ENCODE measurements around the gene CFDP1.

The CFDP1 gene

GRCh38 chr16:75273054-75273925, 160.0 kb downstream of the CFDP1 start:
- no peak for TF ChIP-seq GATA3 (IDR thresholded peaks at IDR 0.05; ENCODE audit: low read depth, low read length)
- TF ChIP-seq GATA2 (IDR thresholded peaks at IDR 0.05; ENCODE audit: low read depth, low read length): no peak

DNA sequence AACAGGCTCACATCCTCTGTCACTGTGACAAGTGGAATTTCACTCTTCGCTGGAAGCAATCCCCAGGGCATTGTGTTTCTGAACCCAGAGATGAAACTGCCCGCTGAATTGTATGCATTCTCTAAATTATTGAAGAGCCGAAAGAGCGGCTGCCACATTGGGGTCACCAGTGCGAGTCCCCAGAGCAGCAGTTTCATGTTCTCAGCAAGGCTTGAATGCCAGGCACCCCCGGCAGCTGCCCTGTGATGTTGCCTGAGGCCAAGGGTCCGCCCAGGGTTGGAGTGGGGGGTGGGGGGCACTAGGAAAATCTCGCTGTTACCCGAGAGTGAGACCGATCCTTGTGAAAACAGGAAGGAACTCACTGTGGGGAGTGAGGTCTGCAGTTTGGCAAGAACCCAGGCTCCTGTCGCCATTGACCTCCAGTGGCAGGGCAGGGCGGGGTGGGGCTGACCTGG, 161.2 kb downstream of the CFDP1 start:
- no peak for TF ChIP-seq GATA2 (IDR thresholded peaks at IDR 0.05; ENCODE audit: low read depth, low read length)
- no peak for TF ChIP-seq GATA3 (IDR thresholded peaks at IDR 0.05; ENCODE audit: low read depth, low read length)

- TF ChIP-seq GATA2 (IDR thresholded peaks at IDR 0.05; ENCODE audit: low read depth, low read length) (no peak), GATA3 (IDR thresholded peaks at IDR 0.05; ENCODE audit: low read depth, low read length) (no peak)
Measured at GRCh38 chr16:75271441-75272096, 161.7 kb downstream of the CFDP1 start.

- TF ChIP-seq GATA2 (IDR thresholded peaks at IDR 0.05; ENCODE audit: low read depth, low read length): no peak
- TF ChIP-seq GATA3 (IDR thresholded peaks at IDR 0.05; ENCODE audit: low read depth, low read length): no peak
Measured at GRCh38 chr16:75267631-75268264, 165.6 kb downstream of the CFDP1 start.

- TF ChIP-seq GATA3 (IDR thresholded peaks at IDR 0.05; ENCODE audit: low read depth, low read length): no peak
Measured at GRCh38 chr16:75266738-75267630, 166.3 kb downstream of the CFDP1 start.

DNA sequence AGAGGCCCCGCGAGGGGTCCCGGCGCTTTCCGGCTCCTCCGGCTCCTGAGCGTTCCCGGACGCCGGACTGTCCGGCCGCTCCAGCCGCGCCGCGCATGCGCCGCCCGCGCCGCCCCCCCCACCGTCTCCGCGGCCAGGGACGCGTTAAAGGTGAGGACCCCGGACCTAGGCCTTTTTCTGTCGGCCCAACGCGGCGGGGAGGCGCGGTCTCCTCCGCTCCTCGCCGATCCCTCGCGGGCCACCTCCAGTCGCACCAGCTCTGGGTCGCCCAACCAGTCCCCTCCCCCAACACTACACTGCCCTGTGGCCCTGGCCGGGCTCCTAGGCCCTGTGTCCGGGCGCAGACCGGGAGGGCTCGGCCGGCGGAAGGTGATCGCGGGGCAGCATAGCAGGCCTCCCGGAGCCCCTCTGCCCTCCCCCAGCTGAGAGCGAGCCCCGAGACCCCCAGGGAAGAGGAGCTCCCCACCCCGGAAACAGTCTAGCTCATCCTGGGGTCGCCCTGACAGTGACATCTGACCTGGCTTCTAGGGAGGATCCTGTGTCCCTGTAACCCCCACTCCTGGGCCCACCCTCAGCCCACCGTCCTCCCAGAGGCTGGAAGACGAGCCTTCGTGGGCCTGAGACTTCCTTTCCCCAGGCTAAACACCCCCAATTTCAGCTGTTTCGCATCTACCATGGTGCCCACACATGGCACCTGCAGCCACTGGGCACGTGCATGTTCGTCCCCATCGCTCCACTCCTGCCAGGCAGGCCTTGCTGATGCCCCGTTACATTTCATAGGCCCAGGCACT, 167.2 kb downstream of the CFDP1 start:
- TF ChIP-seq GATA2 (IDR thresholded peaks at IDR 0.05; ENCODE audit: low read depth, low read length) (no peak), GATA3 (IDR thresholded peaks at IDR 0.05; ENCODE audit: low read depth, low read length) (no peak)

- TF ChIP-seq GATA2 (IDR thresholded peaks at IDR 0.05; ENCODE audit: low read depth, low read length) (no peak), GATA3 (IDR thresholded peaks at IDR 0.05; ENCODE audit: low read depth, low read length) (no peak)
Measured at GRCh38 chr16:75264999-75265910, 168.0 kb downstream of the CFDP1 start.

DNA sequence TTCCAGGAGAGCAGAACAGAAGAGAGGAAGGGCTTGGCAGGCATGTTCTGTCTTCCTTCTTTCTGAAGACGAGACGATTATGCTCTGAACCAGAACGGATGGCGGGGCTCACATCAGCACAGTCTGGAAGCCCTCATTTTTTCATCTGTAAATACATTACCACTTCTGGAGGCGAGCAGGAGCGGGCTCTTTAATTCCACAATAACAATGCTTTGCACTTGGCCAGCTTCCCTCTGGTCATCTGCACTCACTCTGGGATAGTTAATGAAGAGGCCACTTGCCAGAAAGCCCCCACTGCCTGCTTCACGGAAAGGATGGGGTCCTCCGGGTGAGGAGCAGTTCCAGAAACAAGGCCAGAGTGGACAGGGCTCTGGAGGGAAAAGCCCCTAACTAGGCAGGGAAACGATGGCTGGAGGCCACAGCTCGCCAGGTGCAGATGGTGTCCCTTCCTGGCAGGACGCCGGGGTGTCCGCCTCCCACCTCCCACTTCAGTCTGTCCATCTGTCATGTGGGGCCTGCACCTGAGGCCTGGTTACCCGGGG, 168.8 kb downstream of the CFDP1 start:
- TF ChIP-seq GATA2 (IDR thresholded peaks at IDR 0.05; ENCODE audit: low read depth, low read length): no peak
- TF ChIP-seq GATA3 (IDR thresholded peaks at IDR 0.05; ENCODE audit: low read depth, low read length): no peak

GRCh38 chr16:75263963-75264445, 169.3 kb downstream of the CFDP1 start:
- TF ChIP-seq GATA2 (IDR thresholded peaks at IDR 0.05; ENCODE audit: low read depth, low read length): no peak
- TF ChIP-seq GATA3 (IDR thresholded peaks at IDR 0.05; ENCODE audit: low read depth, low read length): no peak

- TF ChIP-seq GATA2 (IDR thresholded peaks at IDR 0.05; ENCODE audit: low read depth, low read length): no peak
- no peak for TF ChIP-seq GATA3 (IDR thresholded peaks at IDR 0.05; ENCODE audit: low read depth, low read length)
Measured at GRCh38 chr16:75263291-75263962, 169.9 kb downstream of the CFDP1 start.

DNA sequence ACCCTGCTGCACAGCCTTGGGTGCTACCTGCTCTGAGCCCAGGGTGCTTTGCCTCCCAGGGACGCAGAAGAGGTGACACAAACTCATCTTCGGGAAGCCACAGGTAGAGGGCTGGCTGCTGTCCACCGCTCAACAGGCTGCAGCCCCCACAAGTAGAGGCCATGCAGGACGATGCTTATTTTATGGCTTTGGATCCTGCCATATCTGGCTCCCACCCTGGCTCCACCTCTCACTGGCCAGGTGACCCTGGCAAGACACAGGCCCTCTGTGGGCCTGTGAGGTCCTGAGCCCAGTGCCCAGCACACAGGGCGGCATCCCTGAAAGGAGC, 170.5 kb downstream of the CFDP1 start:
- TF ChIP-seq GATA3 (IDR thresholded peaks at IDR 0.05; ENCODE audit: low read depth, low read length) (no peak), GATA2 (IDR thresholded peaks at IDR 0.05; ENCODE audit: low read depth, low read length) (no peak)
